HPDE6-E6E7 (cell line): Measurements from ENCODE around the gene TELO2.
"Not testable (repeated sequence)": the region's sequence is repeated elsewhere in the genome, so short reads cannot be mapped to it uniquely, and the experiment has no call there.

Source experiments
- DNase-seq: peaks from one replicate; pipeline ENCODE4 v3.0.0; 2011; ENCODE audit warnings: missing footprints; ENCODE audit errors: extremely low spot score

The TELO2 gene

GRCh38 chr16:1475552-1476114, 17.5 kb upstream of the TELO2 start:
- no peak for DNase-seq

- DNase-seq: no peak
These were observed 16.1 kb upstream of the TELO2 start for GRCh38 chr16:1477033-1477432.

GRCh38 chr16:1478937-1479336, 14.2 kb upstream of the TELO2 start:
- DNase-seq: not testable (repeated sequence)

- peak; percentile 94 for DNase-seq
These were observed 11.0 kb upstream of the TELO2 start for GRCh38 chr16:1481906-1482835.

- no peak for DNase-seq
These were observed 7.2 kb upstream of the TELO2 start for GRCh38 chr16:1485847-1486496.

- no peak for DNase-seq
These were observed 6.4 kb upstream of the TELO2 start for GRCh38 chr16:1486551-1487390.

- no peak for DNase-seq
These were observed 5.6 kb upstream of the TELO2 start for GRCh38 chr16:1487395-1488053.

- DNase-seq: no peak
These were observed 5.0 kb upstream of the TELO2 start for GRCh38 chr16:1488054-1488601.

GRCh38 chr16:1488619-1489018, 4.5 kb upstream of the TELO2 start, which contains the start of gene PTX4:
Gene PTX4 (minus strand): TSS chr16:1488944. CDS start chr16:1488909, 35 bp downstream.
- no peak for DNase-seq

- DNase-seq: no peak
These were observed 4.1 kb upstream of the TELO2 start for GRCh38 chr16:1489077-1489476.

GRCh38 chr16:1491327-1491726, 1.8 kb upstream of the TELO2 start:
- DNase-seq: no peak

- DNase-seq: no peak
These were observed 858 bp upstream of the TELO2 start for GRCh38 chr16:1492082-1492922.

GRCh38 chr16:1493746-1494094, 560 bp downstream of the TELO2 start:
- DNase-seq: peak; percentile 11

GRCh38 chr16:1494129-1494640, 1.0 kb downstream of the TELO2 start:
- peak; percentile 40 for DNase-seq

- DNase-seq: no peak
These were observed 1.6 kb downstream of the TELO2 start for GRCh38 chr16:1494711-1495110.

GRCh38 chr16:1495211-1495888, 2.2 kb downstream of the TELO2 start:
- DNase-seq: no peak

- DNase-seq: no peak
These were observed 2.7 kb downstream of the TELO2 start for GRCh38 chr16:1495889-1496262.

GRCh38 chr16:1496464-1496863, 3.3 kb downstream of the TELO2 start:
- DNase-seq: no peak

- no peak for DNase-seq
These were observed 3.9 kb downstream of the TELO2 start for GRCh38 chr16:1497014-1497598.
